Lower leg skin (tissue), 4 donors: ENCODE data around the gene DRG1. TPM values are rescaled to one million over a fixed set of nuclear protein-coding genes. Genes with fewer than 3 reads are reported as not detected.
A peak's percentile ranks its signal among the peaks of the same experiment; 100 is the strongest.

ENCODE experiments used
- DNase-seq, 2 donors: peaks; one replicate each; pipeline ENCODE4 v3.0.0-alpha.2; 2019; ENCODE audit warnings: low spot score in 2 of 2
- H3K4me3 ChIP-seq: fragments of 200-600 bp; sonication (generic); 2 replicates; pipeline ENCODE4 v1.5.1; 2017; ENCODE audit warnings: mild to moderate bottlenecking, low read depth; ENCODE audit not compliant: poor library complexity, severe bottlenecking
- CTCF ChIP-seq, 3 donors: fragments of 450-650 bp; IDR thresholded peaks; one replicate each; pipeline ENCODE4 v1.5.1; 2016; ENCODE audit warnings: antibody characterized with exemption in 3 of 3, mild to moderate bottlenecking in 3 of 3, moderate library complexity in 2 of 3
- POLR2A ChIP-seq, 2 donors: fragments of 450-650 bp; IDR thresholded peaks; one replicate each; pipeline ENCODE4 v1.6.1; 2016 to 2017; ENCODE audit warnings: antibody characterized with exemption in 2 of 2, mild to moderate bottlenecking in 1 of 2, moderate library complexity in 1 of 2
- WGBS, 2 donors: methylation state at CpG; one replicate each; pipeline ENCODE4 v1.1.5; 2018; 5-methylcytosine and 5-hydroxymethylcytosine counted together
- intact Hi-C: fragments of 100-400 bp; cut with DNase I; formaldehyde crosslinking; loops from one replicate; pipeline ENCODE4 v1.15.0; 2023; ENCODE audit warnings: low total_unique reads
- total RNA-seq, 4 donors: library from RNA; depleted of rRNA; stranded (reverse); fragments of >200 nt; gene quantifications; one replicate each; pipeline ENCODE4 v1.1.0, GENCODE V29; 2016

DRG1 gene
- total RNA-seq, 4 donors from 2014 or later = 43.0 to 55.1 (median 48.7) TPM

- TF ChIP-seq CTCF (IDR thresholded peaks at IDR 0.05) (no peak), POLR2A (IDR thresholded peaks at IDR 0.05) (no peak)
- no peak for DNase-seq
- no peak overlapping the region for H3K4me3 ChIP-seq
- WGBS, 2 donors = 91 to 94% methylated on average over 5 of the region's 5 CpGs
- intact Hi-C loops = no loop called here
Observed at GRCh38 chr22:31431950-31432349, 32.5 kb downstream of the DRG1 start.

- no peak for TF ChIP-seq CTCF (IDR thresholded peaks at IDR 0.05)
- TF ChIP-seq POLR2A (IDR thresholded peaks at IDR 0.05) = no peak
- intact Hi-C loops = no loop called here
- 55 to 58% methylated on average over 3 of the region's 3 CpGs for WGBS, 2 donors
- no peak for DNase-seq
- no peak overlapping the region for H3K4me3 ChIP-seq
Observed at GRCh38 chr22:31436132-31436531, 36.7 kb downstream of the DRG1 start.

GRCh38 chr22:31439808-31440207 lies 40.4 kb downstream of the DRG1 start:
- WGBS, 2 donors = 37 to 42% methylated on average over 8 of the region's 8 CpGs
- no peak for DNase-seq
- intact Hi-C loops = no loop called here
- no peak overlapping the region for H3K4me3 ChIP-seq
- TF ChIP-seq CTCF (IDR thresholded peaks at IDR 0.05) = no peak
- no peak for TF ChIP-seq POLR2A (IDR thresholded peaks at IDR 0.05)

GRCh38 chr22:31440681-31441080 lies 41.3 kb downstream of the DRG1 start:
- no peak overlapping the region for H3K4me3 ChIP-seq
- peak in 1 of 2 donors; percentile 56 for DNase-seq
- TF ChIP-seq CTCF (IDR thresholded peaks at IDR 0.05) (no peak), POLR2A (IDR thresholded peaks at IDR 0.05) (no peak)
- 90 to 91% methylated on average over 7 of the region's 7 CpGs for WGBS, 2 donors
- intact Hi-C loops = no loop called here

GRCh38 chr22:31441652-31442051 lies 42.2 kb downstream of the DRG1 start:
- intact Hi-C loops = no loop called here
- H3K4me3 ChIP-seq = no peak overlapping the region
- no peak for TF ChIP-seq POLR2A (IDR thresholded peaks at IDR 0.05)
- TF ChIP-seq CTCF (IDR thresholded peaks at IDR 0.05) = no peak
- WGBS, 2 donors = 90 to 92% methylated on average over 5 of the region's 5 CpGs
- peak in 1 of 2 donors; percentile 50 for DNase-seq

- no peak for TF ChIP-seq CTCF (IDR thresholded peaks at IDR 0.05)
- TF ChIP-seq POLR2A (IDR thresholded peaks at IDR 0.05) = no peak
Observed at GRCh38 chr22:31442768-31443489, 43.5 kb downstream of the DRG1 start.

More at GRCh38 chr22:31442768-31443489, 43.5 kb downstream of the DRG1 start:
- H3K4me3 ChIP-seq = no peak overlapping the region
- intact Hi-C loops = no loop called here
- no peak for DNase-seq
- 87 to 94% methylated on average over 5 of the region's 5 CpGs for WGBS, 2 donors
